Mammary epithelial cell (primary cell): ENCODE results near the gene GPR146.

Experiments used
- EZH2 ChIP-seq: IDR thresholded peaks from 2 replicates; pipeline ENCODE4 v1.6.1; 2012; ENCODE audit warnings: low read length, inconsistent platforms, borderline replicate concordance
- TF ChIP-seq, protein P1 (sequence below), 2 donors: IDR thresholded peaks in 1 of 2; conservative IDR thresholded peaks in 1 of 2; 2 replicates each; pipeline ENCODE4 v1.5.1; 2011 to 2012; ENCODE audit warnings: inconsistent platforms in 2 of 2, low read length in 2 of 2, mild to moderate bottlenecking in 2 of 2, control low read depth in 1 of 2, low read depth in 1 of 2; ENCODE audit not compliant: insufficient read depth in 1 of 2; ENCODE audit errors: extremely low read depth in 1 of 2

DNA sequence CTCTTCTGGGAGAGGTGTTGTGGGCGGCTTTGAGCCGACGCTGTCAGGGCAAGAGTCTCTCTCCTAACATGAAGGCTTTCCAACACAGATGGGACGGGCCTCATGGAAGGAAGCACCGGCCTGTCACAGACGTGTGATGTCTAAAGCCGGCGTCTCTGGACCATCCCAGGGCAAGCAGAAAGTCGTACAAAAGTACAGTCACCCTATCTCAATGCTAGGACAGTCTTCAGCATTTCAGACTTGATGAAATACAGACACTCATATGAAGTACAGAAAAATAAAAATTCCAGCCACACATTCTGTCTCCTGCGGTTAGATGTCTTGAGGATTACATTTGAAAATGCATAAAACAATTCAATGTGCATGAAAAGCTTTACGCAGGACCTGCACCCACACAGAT is 30.8 kb upstream of the GPR146 start:
- TF ChIP-seq, protein P1, sequence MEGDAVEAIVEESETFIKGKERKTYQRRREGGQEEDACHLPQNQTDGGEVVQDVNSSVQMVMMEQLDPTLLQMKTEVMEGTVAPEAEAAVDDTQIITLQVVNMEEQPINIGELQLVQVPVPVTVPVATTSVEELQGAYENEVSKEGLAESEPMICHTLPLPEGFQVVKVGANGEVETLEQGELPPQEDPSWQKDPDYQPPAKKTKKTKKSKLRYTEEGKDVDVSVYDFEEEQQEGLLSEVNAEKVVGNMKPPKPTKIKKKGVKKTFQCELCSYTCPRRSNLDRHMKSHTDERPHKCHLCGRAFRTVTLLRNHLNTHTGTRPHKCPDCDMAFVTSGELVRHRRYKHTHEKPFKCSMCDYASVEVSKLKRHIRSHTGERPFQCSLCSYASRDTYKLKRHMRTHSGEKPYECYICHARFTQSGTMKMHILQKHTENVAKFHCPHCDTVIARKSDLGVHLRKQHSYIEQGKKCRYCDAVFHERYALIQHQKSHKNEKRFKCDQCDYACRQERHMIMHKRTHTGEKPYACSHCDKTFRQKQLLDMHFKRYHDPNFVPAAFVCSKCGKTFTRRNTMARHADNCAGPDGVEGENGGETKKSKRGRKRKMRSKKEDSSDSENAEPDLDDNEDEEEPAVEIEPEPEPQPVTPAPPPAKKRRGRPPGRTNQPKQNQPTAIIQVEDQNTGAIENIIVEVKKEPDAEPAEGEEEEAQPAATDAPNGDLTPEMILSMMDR (conservative IDR thresholded peaks at IDR 0.05 in 1 of 2, IDR thresholded peaks at IDR 0.05 in 1 of 2; ENCODE audit: extremely low read depth in 1 of 2, insufficient read depth in 1 of 2, low read depth in 1 of 2, low read length in 2 of 2) = no peak
- no peak for TF ChIP-seq EZH2
